ENCODE data around the gene CACNG5.

The CACNG5 gene

DNA sequence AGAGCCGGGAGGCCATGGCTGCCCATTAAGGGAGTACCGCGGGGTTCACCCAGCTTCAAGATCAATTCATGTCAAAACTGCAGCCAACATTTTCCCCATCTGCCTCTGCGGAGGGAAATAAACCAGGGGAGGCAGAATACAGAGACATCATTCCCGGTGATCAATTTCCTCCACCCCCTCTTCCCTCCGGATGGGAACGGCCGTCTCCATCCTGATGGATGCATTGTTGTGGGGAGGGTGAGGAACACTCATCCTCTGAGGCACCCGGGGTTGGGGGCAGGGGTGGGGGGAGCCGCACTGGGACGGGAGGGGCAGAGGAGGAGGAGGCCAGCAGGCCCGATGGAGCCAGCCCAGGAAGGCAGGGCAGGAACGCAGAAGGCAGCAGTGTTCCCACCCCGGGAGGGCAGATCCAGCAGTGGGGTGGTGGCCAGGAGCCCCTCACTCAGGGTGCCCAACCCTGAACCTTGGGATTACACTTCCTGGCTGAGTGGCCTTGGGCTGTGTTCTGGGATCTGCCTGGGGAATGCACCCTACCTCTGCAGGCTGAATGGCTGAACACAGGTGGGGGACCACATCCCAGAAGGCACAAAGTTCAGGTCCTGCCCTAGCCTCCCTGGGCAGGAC is 14.2 kb downstream of the CACNG5 start (continued):
- TF ChIP-seq, protein P1, sequence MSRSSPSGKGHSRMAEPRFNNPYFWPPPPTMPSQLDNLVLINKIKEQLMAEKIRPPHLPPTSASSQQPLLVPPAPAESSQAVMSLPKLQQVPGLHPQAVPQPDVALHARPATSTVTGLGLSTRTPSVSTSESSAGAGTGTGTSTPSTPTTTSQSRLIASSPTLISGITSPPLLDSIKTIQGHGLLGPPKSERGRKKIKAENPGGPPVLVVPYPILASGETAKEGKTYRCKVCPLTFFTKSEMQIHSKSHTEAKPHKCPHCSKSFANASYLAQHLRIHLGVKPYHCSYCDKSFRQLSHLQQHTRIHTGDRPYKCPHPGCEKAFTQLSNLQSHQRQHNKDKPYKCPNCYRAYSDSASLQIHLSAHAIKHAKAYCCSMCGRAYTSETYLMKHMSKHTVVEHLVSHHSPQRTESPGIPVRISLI (tag by site-specific recombination; IDR thresholded peaks at IDR 0.05): no peak
- no peak for TF ChIP-seq ZNF133 (tag by site-specific recombination; IDR thresholded peaks at IDR 0.05)
- no peak for TF ChIP-seq GFI1B (tag by site-specific recombination; IDR thresholded peaks at IDR 0.05)
- TF ChIP-seq, protein P2, sequence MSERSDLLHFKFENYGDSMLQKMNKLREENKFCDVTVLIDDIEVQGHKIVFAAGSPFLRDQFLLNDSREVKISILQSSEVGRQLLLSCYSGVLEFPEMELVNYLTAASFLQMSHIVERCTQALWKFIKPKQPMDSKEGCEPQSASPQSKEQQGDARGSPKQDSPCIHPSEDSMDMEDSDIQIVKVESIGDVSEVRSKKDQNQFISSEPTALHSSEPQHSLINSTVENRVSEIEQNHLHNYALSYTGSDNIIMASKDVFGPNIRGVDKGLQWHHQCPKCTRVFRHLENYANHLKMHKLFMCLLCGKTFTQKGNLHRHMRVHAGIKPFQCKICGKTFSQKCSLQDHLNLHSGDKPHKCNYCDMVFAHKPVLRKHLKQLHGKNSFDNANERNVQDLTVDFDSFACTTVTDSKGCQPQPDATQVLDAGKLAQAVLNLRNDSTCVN (tag by site-specific recombination; optimal IDR thresholded peaks at IDR 0.05): no peak
- TF ChIP-seq, protein P3, sequence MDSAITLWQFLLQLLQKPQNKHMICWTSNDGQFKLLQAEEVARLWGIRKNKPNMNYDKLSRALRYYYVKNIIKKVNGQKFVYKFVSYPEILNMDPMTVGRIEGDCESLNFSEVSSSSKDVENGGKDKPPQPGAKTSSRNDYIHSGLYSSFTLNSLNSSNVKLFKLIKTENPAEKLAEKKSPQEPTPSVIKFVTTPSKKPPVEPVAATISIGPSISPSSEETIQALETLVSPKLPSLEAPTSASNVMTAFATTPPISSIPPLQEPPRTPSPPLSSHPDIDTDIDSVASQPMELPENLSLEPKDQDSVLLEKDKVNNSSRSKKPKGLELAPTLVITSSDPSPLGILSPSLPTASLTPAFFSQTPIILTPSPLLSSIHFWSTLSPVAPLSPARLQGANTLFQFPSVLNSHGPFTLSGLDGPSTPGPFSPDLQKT (IDR thresholded peaks at IDR 0.05; ENCODE audit: borderline replicate concordance, low read depth, low read length): no peak
- TF ChIP-seq ZNF768 (tag by site-specific recombination; IDR thresholded peaks at IDR 0.05): no peak
- TF ChIP-seq SCRT2 (tag by site-specific recombination; IDR thresholded peaks at IDR 0.05): no peak
- no peak for TF ChIP-seq RBAK (tag by site-specific recombination; IDR thresholded peaks at IDR 0.05)
- no peak for TF ChIP-seq ZNF416 (tag by site-specific recombination; IDR thresholded peaks at IDR 0.05)
- no peak for TF ChIP-seq ZNF138 (tag by site-specific recombination; IDR thresholded peaks at IDR 0.05; ENCODE audit: borderline replicate concordance)

DNA sequence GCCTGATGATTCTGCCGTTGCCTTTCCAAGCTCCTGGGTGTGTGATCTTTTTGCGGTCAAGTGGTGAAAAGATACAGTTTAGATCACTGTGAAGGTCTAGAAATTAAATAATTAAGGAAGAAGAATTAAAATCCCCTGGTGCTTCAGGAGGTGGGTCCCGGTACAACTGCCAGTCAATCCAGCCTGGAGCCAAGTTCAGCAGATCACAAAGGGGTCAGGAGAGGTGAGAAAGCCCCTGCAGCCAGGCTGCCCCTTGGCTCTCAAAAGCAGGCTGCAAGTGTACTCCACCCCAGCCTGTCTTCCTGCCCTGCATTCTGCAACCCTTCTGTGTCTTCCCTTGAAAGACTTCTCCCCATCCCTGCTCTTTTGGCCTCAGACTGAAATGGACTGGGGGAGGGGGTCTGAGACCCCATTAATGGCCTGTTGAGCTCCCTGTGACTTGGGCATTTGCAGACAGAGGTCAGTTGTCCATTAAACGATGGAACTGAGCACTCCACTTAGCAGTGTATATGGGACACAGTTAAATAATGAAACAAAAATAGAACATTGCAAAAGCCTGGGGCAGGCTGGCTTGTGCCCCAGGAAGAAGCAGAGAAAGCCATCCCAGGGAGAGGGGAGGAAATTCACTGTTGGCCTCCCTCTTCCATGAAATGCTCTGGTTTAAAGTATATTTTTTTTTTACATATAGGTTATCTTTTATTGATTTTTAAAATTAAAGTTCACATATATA is 15.1 kb downstream of the CACNG5 start:
- Histone ChIP-seq H3K9me3 (ENCODE audit: control insufficient read depth, insufficient read depth, low read depth, low read length) (no peaks in the 10 kb centered on the region), H3K4me3 (ENCODE audit: low read depth, low read length) (no peak overlapping the region), H3K4me1 (ENCODE audit: control insufficient read depth, insufficient read depth, low read length) (no peaks in the 10 kb centered on the region), H3K27ac (ENCODE audit: extremely low read depth, low read depth, low read length) (no peak overlapping the region), H3K36me3 (ENCODE audit: control insufficient read depth in 2 of 2, insufficient read depth in 1 of 2, low read length in 2 of 2) (no peaks in the 10 kb centered on the region)
- ChIA-PET CTCF (no interaction called here), POLR2A (no interaction called here)
- TF ChIP-seq, protein P4, sequence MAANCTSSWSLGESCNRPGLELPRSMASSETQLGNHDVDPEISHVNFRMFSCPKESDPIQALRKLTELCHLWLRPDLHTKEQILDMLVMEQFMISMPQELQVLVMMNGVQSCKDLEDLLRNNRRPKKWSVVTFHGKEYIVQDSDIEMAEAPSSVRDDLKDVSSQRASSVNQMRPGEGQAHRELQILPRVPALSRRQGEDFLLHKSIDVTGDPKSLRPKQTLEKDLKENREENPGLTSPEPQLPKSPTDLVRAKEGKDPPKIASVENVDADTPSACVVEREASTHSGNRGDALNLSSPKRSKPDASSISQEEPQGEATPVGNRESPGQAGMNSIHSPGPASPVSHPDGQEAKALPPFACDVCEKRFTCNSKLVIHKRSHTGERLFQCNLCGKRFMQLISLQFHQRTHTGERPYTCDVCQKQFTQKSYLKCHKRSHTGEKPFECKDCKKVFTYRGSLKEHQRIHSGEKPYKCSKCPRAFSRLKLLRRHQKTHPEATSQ (tag by site-specific recombination; IDR thresholded peaks at IDR 0.05): no peak
- TF ChIP-seq ZNF501 (tag by site-specific recombination; IDR thresholded peaks at IDR 0.05) (no peak), ZNF792 (tag by site-specific recombination; IDR thresholded peaks at IDR 0.05) (no peak), EGR2 (tag by site-specific recombination; IDR thresholded peaks at IDR 0.05; ENCODE audit: low read depth) (no peak), ZBTB7A (tag by site-specific recombination; IDR thresholded peaks at IDR 0.05; ENCODE audit: low read depth) (no peak), ZNF16 (tag by site-specific recombination; IDR thresholded peaks at IDR 0.05; ENCODE audit: low read depth) (no peak), ZBTB48 (tag by site-specific recombination; IDR thresholded peaks at IDR 0.05) (no peak)
- TF ChIP-seq, protein P5, sequence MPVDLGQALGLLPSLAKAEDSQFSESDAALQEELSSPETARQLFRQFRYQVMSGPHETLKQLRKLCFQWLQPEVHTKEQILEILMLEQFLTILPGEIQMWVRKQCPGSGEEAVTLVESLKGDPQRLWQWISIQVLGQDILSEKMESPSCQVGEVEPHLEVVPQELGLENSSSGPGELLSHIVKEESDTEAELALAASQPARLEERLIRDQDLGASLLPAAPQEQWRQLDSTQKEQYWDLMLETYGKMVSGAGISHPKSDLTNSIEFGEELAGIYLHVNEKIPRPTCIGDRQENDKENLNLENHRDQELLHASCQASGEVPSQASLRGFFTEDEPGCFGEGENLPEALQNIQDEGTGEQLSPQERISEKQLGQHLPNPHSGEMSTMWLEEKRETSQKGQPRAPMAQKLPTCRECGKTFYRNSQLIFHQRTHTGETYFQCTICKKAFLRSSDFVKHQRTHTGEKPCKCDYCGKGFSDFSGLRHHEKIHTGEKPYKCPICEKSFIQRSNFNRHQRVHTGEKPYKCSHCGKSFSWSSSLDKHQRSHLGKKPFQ (tag by site-specific recombination; IDR thresholded peaks at IDR 0.05): no peak
- TF ChIP-seq, protein P6, sequence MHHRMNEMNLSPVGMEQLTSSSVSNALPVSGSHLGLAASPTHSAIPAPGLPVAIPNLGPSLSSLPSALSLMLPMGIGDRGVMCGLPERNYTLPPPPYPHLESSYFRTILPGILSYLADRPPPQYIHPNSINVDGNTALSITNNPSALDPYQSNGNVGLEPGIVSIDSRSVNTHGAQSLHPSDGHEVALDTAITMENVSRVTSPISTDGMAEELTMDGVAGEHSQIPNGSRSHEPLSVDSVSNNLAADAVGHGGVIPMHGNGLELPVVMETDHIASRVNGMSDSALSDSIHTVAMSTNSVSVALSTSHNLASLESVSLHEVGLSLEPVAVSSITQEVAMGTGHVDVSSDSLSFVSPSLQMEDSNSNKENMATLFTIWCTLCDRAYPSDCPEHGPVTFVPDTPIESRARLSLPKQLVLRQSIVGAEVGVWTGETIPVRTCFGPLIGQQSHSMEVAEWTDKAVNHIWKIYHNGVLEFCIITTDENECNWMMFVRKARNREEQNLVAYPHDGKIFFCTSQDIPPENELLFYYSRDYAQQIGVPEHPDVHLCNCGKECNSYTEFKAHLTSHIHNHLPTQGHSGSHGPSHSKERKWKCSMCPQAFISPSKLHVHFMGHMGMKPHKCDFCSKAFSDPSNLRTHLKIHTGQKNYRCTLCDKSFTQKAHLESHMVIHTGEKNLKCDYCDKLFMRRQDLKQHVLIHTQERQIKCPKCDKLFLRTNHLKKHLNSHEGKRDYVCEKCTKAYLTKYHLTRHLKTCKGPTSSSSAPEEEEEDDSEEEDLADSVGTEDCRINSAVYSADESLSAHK (tag by site-specific recombination; IDR thresholded peaks at IDR 0.05): no peak
- TF ChIP-seq, protein P7, sequence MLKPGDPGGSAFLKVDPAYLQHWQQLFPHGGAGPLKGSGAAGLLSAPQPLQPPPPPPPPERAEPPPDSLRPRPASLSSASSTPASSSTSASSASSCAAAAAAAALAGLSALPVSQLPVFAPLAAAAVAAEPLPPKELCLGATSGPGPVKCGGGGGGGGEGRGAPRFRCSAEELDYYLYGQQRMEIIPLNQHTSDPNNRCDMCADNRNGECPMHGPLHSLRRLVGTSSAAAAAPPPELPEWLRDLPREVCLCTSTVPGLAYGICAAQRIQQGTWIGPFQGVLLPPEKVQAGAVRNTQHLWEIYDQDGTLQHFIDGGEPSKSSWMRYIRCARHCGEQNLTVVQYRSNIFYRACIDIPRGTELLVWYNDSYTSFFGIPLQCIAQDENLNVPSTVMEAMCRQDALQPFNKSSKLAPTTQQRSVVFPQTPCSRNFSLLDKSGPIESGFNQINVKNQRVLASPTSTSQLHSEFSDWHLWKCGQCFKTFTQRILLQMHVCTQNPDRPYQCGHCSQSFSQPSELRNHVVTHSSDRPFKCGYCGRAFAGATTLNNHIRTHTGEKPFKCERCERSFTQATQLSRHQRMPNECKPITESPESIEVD (tag by site-specific recombination; IDR thresholded peaks at IDR 0.05): no peak
